ENCODE measurements around the gene ZNF335.

ZNF335 gene

DNA sequence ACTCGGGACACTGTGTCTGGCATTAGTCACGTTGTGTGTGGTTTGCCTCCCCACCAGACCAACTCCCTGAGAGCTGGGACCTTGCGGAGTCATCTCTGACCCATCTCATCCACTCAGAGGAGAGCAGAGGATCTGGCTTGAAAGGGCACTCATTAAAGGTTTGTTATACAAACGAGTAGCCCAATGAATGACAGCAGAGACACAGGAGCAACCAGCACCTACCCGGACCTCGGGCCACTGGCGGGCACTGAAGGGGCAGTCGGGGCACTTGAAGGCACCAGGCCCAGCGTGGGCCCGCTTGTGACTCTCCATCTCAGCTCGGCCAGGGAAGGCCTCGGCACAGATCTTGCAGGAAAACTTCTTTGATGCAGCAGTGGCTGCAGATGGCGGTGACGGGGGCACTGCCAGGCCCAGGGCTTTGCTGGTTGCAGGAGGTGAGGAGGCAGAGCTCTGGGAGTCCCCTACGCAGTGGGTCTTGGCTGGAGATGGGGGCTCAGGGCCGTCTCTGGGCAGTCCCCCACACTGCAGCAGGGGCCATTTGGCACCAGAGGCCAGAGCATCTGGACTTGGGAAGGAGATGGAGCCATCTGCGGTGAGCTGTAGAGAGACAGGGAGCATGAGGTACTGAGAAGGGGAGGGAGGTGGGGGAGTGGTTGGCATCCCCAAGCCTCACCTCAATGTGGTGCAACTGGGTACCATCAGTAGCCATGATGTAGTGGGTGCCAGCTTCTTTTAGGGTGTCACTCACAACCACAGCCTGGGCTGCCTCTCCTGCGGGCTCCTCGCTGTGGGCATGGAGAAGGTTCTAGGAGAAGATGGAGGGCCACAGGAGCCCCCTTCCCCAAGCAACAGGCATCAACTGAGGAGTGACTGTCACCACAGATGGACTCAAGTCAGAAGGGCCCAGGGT is 19.8 kb downstream of the ZNF335 start:
- Histone ChIP-seq H3K4me2 (ENCODE audit: low read length) (no peak overlapping the region), H3K9ac (ENCODE audit: low read length) (no peak overlapping the region), H3K27me3 (ENCODE audit: insufficient read depth, low read length) (no peaks in the 10 kb centered on the region), H3F3A (ENCODE audit: insufficient read depth, low read length) (no peaks in the 10 kb centered on the region), H3K4me1 (ENCODE audit: insufficient read depth, low read length, severe bottlenecking) (no peaks in the 10 kb centered on the region), H2AFZ (ENCODE audit: low read length) (no peak overlapping the region), H3K9me3 (ENCODE audit: low read length) (no peaks in the 10 kb centered on the region), H3K36me3 (ENCODE audit: insufficient read depth, low read length) (peaks cover 83% of the 10 kb centered on the region), H3K4me3 (ENCODE audit: low read depth, low read length, poor library complexity, severe bottlenecking) (no peak overlapping the region), H4K20me1 (ENCODE audit: insufficient read depth, low read length) (no peaks in the 10 kb centered on the region), H3K27ac (ENCODE audit: low read depth, low read length, poor library complexity, severe bottlenecking) (no peak overlapping the region), H3K9me2 (ENCODE audit: low read depth, low read length) (no peaks in the 10 kb centered on the region), H3K79me2 (ENCODE audit: insufficient read depth, low read length) (no peaks in the 10 kb centered on the region)
- TF ChIP-seq CTCF (IDR thresholded peaks at IDR 0.05; ENCODE audit: low read length) (no peak), EZH2 (IDR thresholded peaks at IDR 0.05; ENCODE audit: borderline replicate concordance, low read length) (no peak)

DNA sequence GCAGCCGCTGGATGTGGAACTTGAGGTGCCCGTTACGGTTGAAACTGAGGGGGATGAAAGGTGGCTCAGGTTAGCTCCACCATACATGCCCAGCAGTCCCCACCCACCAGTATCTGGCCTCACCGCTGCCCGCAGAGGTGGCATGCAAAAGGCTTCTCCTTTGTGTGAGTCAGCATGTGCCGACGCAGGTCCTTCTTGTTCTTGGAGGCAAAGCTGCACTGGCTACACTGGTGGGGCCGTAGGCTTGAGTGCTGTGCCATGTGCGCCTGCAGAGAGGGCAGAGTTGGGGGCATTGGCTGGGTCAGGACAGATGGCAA is 21.7 kb downstream of the ZNF335 start:
- Histone ChIP-seq H3K79me2 (ENCODE audit: insufficient read depth, low read length) (no peaks in the 10 kb centered on the region), H3K36me3 (ENCODE audit: insufficient read depth, low read length) (peaks cover 85% of the 10 kb centered on the region), H3K4me1 (ENCODE audit: insufficient read depth, low read length, severe bottlenecking) (no peaks in the 10 kb centered on the region), H3K4me2 (ENCODE audit: low read length) (no peak overlapping the region), H3K9me2 (ENCODE audit: low read depth, low read length) (no peaks in the 10 kb centered on the region), H3K27me3 (ENCODE audit: insufficient read depth, low read length) (no peaks in the 10 kb centered on the region), H3K27ac (ENCODE audit: low read depth, low read length, poor library complexity, severe bottlenecking) (no peak overlapping the region), H3K4me3 (ENCODE audit: low read depth, low read length, poor library complexity, severe bottlenecking) (no peak overlapping the region), H3F3A (ENCODE audit: insufficient read depth, low read length) (no peaks in the 10 kb centered on the region), H2AFZ (ENCODE audit: low read length) (no peak overlapping the region), H3K9me3 (ENCODE audit: low read length) (no peaks in the 10 kb centered on the region), H3K9ac (ENCODE audit: low read length) (no peak overlapping the region), H4K20me1 (ENCODE audit: insufficient read depth, low read length) (no peaks in the 10 kb centered on the region)
- no peak for TF ChIP-seq EZH2 (IDR thresholded peaks at IDR 0.05; ENCODE audit: borderline replicate concordance, low read length)
- TF ChIP-seq CTCF (IDR thresholded peaks at IDR 0.05; ENCODE audit: low read length): no peak

DNA sequence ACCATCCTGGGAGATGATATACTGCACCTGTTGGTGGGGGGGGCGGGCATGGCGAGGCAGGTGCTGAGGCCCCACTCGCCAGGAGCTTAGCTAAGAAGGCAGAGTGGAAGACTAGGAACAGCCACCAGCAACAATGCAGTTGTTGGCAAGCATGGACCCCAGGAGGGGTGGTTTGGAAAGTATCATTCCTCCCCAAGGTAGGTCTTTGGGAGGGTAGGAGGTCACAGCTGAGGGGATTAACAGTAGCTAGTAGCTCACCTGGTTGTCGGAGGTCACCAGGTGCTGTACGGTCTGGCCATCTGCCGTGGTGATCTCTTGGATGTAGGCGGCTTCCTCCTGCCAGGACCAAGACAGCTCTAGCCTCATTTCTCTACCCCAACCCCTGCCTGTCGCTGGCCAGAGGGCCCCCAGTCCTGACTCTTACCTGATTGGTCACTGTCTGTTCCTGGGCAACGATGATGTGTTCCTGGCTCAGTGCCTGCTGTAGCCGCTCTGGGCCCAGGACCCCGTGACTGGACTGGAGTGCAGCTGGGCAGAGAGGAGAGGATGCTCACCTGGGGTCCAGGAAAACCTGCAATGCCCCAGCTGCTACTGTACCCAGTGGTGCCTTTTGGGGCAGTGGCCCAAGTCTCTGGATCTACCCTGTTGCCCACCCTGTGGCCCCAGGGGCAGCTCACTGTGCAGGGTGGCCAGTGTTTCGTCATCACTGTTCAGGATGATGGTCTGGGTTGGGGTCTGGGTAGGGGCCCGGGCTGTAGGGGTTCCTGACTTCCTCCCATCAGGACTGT is 22.3 kb downstream of the ZNF335 start:
- no peaks in the 10 kb centered on the region for H3K27me3 ChIP-seq (ENCODE audit: insufficient read depth, low read length)
- no peak overlapping the region for H3K4me2 ChIP-seq (ENCODE audit: low read length)
- H2AFZ ChIP-seq (ENCODE audit: low read length): no peak overlapping the region
- H3K9me3 ChIP-seq (ENCODE audit: low read length): no peaks in the 10 kb centered on the region
- H3K4me1 ChIP-seq (ENCODE audit: insufficient read depth, low read length, severe bottlenecking): no peaks in the 10 kb centered on the region
- H3K9ac ChIP-seq (ENCODE audit: low read length): no peak overlapping the region
- peaks cover 90% of the 10 kb centered on the region for H3K36me3 ChIP-seq (ENCODE audit: insufficient read depth, low read length)
- H3K9me2 ChIP-seq (ENCODE audit: low read depth, low read length): no peaks in the 10 kb centered on the region
- H3K4me3 ChIP-seq (ENCODE audit: low read depth, low read length, poor library complexity, severe bottlenecking): no peak overlapping the region
- TF ChIP-seq EZH2 (IDR thresholded peaks at IDR 0.05; ENCODE audit: borderline replicate concordance, low read length) (no peak), CTCF (IDR thresholded peaks at IDR 0.05; ENCODE audit: low read length) (no peak)
- no peaks in the 10 kb centered on the region for H4K20me1 ChIP-seq (ENCODE audit: insufficient read depth, low read length)
- H3K79me2 ChIP-seq (ENCODE audit: insufficient read depth, low read length): no peaks in the 10 kb centered on the region
- H3K27ac ChIP-seq (ENCODE audit: low read depth, low read length, poor library complexity, severe bottlenecking): no peak overlapping the region
- H3F3A ChIP-seq (ENCODE audit: insufficient read depth, low read length): no peaks in the 10 kb centered on the region

Data from OCI-LY1 (cell line).